Choroid plexus epithelial cell (primary cell): ENCODE data around the gene PTTG2.

Experiments
- DNase-seq: peaks from one replicate; pipeline ENCODE4 v3.0.0-alpha.2; 2010; ENCODE audit warnings: low read depth
- H3K4me3 ChIP-seq: 2 replicates; pipeline ENCODE4 v1.5.1; 2011; ENCODE audit warnings: low read depth, mild to moderate bottlenecking, control low read depth, low read length, moderate library complexity
- CTCF ChIP-seq: conservative IDR thresholded peaks from 2 replicates; pipeline ENCODE4 v1.5.1; 2011; ENCODE audit warnings: low read depth, mild to moderate bottlenecking, control low read depth, inconsistent platforms, low read length, moderate library complexity

PTTG2 gene

GRCh38 chr4:37993806-37994205, 33.6 kb downstream of the PTTG2 start:
- TF ChIP-seq CTCF = no peak
- H3K4me3 ChIP-seq = no peak overlapping the region
- no peak for DNase-seq

DNA sequence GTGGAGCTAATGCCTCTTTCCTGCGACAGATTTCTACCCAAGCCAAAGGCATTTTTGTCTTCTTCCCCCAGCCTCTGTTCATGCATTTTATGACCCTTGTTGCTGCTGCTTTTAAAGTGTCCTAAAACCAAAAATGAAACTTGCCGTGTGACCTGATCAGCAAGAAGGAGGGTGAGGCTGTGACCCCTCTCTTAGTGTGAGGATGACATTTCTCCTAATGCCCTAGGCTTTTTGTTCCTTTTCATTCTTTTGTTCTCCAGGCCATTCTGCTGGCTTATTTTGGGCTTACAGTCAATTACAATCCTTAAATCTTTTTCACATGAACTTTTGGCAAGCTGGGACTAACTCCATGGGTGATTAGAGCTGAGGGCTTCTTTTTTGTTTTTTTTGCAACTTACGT, 34.4 kb downstream of the PTTG2 start:
- no peak for DNase-seq

DNA sequence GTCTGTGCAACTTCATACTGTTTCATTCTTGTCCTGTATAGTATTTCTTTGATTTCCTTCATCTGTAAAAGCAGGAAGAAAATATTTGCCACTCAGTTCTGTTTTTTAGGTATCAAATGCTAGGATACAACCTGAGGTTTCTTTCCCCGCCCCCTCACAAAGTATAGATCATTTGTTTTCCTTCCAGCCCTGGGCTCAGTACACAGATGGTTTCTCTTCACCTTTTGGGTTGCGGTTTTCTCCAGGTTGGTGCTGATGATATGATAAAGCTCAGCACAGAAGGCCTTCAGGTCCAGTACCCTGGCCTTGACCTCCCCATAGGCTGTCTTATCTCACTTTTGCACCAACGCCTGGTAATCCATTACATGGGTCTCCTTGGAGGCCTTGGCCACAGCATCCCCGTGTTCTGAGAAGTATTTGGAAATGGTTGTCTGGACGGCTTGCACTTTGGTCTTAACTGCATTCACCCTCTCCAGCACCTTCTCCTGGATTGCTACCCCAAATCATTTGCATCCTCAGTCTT, 35.2 kb downstream of the PTTG2 start:
- H3K4me3 ChIP-seq = no peak overlapping the region
- no peak for TF ChIP-seq CTCF
- DNase-seq = no peak

More for the DNA sequence above, 34.4 kb downstream of the PTTG2 start:
- H3K4me3 ChIP-seq = no peak overlapping the region
- TF ChIP-seq CTCF = no peak

DNA sequence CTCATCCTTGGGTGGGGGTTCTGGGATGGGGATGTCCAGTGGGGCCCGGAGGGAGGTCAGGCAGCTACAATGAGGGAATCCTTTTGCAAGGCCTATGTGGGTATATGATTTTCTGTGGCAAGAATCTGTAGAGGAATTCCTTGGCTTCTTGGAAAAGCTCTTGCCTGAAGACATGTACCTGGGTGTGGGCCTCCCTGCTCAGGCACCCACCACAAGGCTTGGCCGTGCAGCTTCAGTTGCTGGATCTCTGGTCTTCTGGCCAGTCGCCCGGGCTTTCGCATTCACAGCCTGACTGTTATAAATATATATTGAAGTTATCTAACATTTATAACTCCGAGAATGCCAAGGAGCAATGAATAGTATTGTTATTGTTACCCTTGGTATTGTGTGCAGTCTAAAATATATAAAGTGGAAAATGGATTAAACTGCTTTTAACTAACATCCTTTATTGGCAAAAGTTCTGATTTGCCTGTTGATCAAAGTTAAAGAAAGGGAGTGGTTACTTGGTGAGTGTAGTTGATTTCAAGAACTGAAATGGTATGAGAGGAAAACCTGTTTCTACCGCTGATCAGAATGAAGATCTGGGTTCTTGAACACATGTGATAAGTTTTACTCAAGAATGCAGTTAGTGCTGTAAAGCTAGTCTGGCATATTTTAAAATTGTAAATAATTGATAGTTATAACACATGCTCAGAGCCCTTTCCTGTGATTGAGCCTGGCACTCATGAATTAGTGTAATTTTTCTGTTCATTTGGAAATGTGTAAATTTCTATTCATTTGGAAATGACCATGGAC, 36.0 kb downstream of the PTTG2 start:
- no peak overlapping the region for H3K4me3 ChIP-seq
- no peak for DNase-seq
- TF ChIP-seq CTCF = no peak

GRCh38 chr4:37998226-37998625, 38.0 kb downstream of the PTTG2 start:
- no peak overlapping the region for H3K4me3 ChIP-seq
- TF ChIP-seq CTCF = no peak
- DNase-seq = no peak

- TF ChIP-seq CTCF = no peak
- H3K4me3 ChIP-seq = no peak overlapping the region
- no peak for DNase-seq
Observed at GRCh38 chr4:37999000-37999716, 39.0 kb downstream of the PTTG2 start.

GRCh38 chr4:37999965-38000364, 39.8 kb downstream of the PTTG2 start:
- H3K4me3 ChIP-seq = no peak overlapping the region
- no peak for DNase-seq
- no peak for TF ChIP-seq CTCF
